ENCODE results near the gene SAMD7. TPM values are rescaled to one million over a fixed set of nuclear protein-coding genes. Genes with fewer than 3 reads are reported as not detected.

SAMD7 gene, protein sequence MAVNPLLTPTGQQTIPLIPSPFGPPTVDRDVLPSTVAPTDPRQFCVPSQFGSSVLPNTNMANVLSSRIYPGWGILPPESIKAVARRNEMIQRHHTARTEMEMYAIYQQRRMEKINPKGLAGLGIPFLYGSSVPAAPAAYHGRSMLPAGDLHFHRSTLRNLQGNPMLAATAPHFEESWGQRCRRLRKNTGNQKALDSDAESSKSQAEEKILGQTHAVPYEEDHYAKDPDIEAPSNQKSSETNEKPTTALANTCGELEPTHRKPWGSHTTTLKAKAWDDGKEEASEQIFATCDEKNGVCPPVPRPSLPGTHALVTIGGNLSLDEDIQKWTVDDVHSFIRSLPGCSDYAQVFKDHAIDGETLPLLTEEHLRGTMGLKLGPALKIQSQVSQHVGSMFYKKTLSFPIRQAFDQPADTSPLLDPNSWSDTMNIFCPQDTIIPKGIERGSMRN
- 0.18 TPM for total RNA-seq

GRCh38 chr3:169911272-169911671 lies at the start of gene SAMD7:
Gene SAMD7, plus strand, starts transcription at chr3:169911572. Its CDS starts 7,927 bp downstream, at chr3:169919499.

DNA sequence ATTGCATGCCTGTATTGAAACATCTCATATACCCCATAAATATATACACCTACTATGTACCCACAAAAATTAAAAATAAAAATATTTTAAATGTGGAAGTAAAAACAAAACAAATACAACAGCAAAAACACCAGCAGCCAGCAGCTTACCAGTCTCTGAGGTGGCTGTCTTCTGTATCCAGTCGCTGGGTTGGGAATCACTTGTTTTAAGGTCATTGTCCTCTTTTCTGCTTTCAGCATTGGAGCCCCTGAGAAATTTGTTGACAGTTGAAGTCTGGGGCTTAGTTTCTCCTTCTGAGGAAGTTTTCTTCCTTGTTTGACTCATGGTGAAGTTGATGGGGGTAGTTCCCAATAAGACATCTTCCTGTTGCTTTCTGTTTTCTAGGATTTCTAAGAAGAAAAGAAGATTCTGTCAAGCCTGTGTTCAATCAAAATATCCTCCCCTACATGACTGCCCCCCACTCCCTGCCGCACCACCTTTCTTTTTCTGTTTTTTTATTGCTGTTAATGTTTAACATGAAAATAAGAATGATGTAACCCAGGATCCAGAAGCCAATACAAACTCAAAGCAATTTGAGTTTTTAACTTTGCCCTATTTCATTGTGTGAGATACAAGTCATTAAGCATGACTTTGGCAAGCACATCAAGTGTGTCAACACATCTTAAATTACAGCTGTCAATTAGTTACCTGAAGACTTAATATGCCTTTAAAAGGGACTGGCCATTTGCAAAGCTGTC lies 41.7 kb upstream of the SAMD7 start, which contains the start of gene LRRC31:
LRRC31 (minus strand) TSS at position 452 of the 737 bp plus-strand sequence; CDS start at position 324, 128 bp downstream.

GRCh38 chr3:169966428-169966950 lies 55.1 kb downstream of the SAMD7 start, which contains the start of gene SEC62:
Gene SEC62, plus strand, starts transcription at chr3:169966807. Its CDS starts 16 bp downstream, at chr3:169966823.

Other genes with a start within 250 kb of the SAMD7 start
- gene MECOM, start 247.9 kb upstream of the SAMD7 start, total RNA-seq: 198 TPM
- 608 TPM for gene TERC, start 146.5 kb upstream of the SAMD7 start, total RNA-seq
- gene ACTRT3, start 142.0 kb upstream of the SAMD7 start, total RNA-seq: 3.0 TPM
- gene MYNN, start 138.2 kb upstream of the SAMD7 start, total RNA-seq: 16.8 TPM
- 0.35 TPM for gene LRRIQ4, start 98.7 kb upstream of the SAMD7 start, total RNA-seq
- 8.3 TPM for gene LRRC34, start 98.7 kb upstream of the SAMD7 start, total RNA-seq
- gene LRRC31, start 41.6 kb upstream of the SAMD7 start, total RNA-seq: not detected
- gene SEC62, start 55.2 kb downstream of the SAMD7 start, total RNA-seq: 56.0 TPM
- 25.9 TPM for gene GPR160, start 126.4 kb downstream of the SAMD7 start, total RNA-seq

Data from metanephros (tissue), 1 donor.